ENCODE results near the gene MRM2. TPM values are rescaled to one million over a fixed set of nuclear protein-coding genes. Genes with fewer than 3 reads are reported as not detected.

The MRM2 gene
- total RNA-seq, 2 experiments from 2014 or later: 3.6 to 3.7 TPM

- DNase-seq (peak in 1 of 14 experiments; percentile 30), ATAC-seq (ENCODE audit: poor library complexity) (no peak)
- H3K4me1 ChIP-seq (ENCODE audit: insufficient read depth, low read length): peaks cover 7% of the 10 kb centered on the region
- H3K27me3 ChIP-seq (ENCODE audit: control insufficient read depth in 1 of 2, insufficient read depth in 2 of 2, low read length in 2 of 2): no peaks in the 10 kb centered on the region
- H3K4me3 ChIP-seq (ENCODE audit: low read length): no peak overlapping the region
- intact Hi-C loops (cut with DNase I, micrococcal nuclease): no loop called here
- POLR2A ChIA-PET: no interaction called here
- no peak overlapping the region for H3K27ac Mint-ChIP-seq
- H3K27ac ChIP-seq (ENCODE audit: low read depth in 1 of 2, low read length in 2 of 2): no peak overlapping the region
- no peak for TF ChIP-seq CTCF (IDR thresholded peaks at IDR 0.05)
- H3K27me3 Mint-ChIP-seq: no peaks in the 10 kb centered on the region
- no peaks in the 10 kb centered on the region for H3K4me1 Mint-ChIP-seq (ENCODE audit: low read depth)
- CTCF ChIA-PET: no interaction called here
- no peaks in the 10 kb centered on the region for H3K9me3 Mint-ChIP-seq
- H3K36me3 Mint-ChIP-seq (ENCODE audit: low read depth): peaks cover 71% of the 10 kb centered on the region
- H3K36me3 ChIP-seq (ENCODE audit: insufficient read depth, low read length): peaks cover 59% of the 10 kb centered on the region
- no peaks in the 10 kb centered on the region for H3K9me3 ChIP-seq (ENCODE audit: control insufficient read depth in 1 of 2, insufficient read depth in 1 of 2, low read length in 2 of 2)
- H3K4me3 Mint-ChIP-seq: no peak overlapping the region
These were observed 27.4 kb downstream of the MRM2 start for GRCh38 chr7:2214636-2215035.

- Mint-ChIP-seq H3K36me3 (ENCODE audit: low read depth) (peaks cover 71% of the 10 kb centered on the region), H3K9me3 (no peaks in the 10 kb centered on the region), H3K4me1 (ENCODE audit: low read depth) (no peaks in the 10 kb centered on the region), H3K27ac (no peak overlapping the region), H3K27me3 (no peaks in the 10 kb centered on the region), H3K4me3 (no peak overlapping the region)
- Histone ChIP-seq H3K36me3 (ENCODE audit: insufficient read depth, low read length) (peaks cover 56% of the 10 kb centered on the region), H3K27ac (ENCODE audit: low read depth in 1 of 2, low read length in 2 of 2) (no peak overlapping the region), H3K9me3 (ENCODE audit: control insufficient read depth in 1 of 2, insufficient read depth in 1 of 2, low read length in 2 of 2) (no peaks in the 10 kb centered on the region), H3K27me3 (ENCODE audit: control insufficient read depth in 1 of 2, insufficient read depth in 2 of 2, low read length in 2 of 2) (no peaks in the 10 kb centered on the region), H3K4me3 (ENCODE audit: low read length) (no peak overlapping the region), H3K4me1 (ENCODE audit: insufficient read depth, low read length) (peaks cover 7% of the 10 kb centered on the region)
- ATAC-seq (ENCODE audit: poor library complexity) (no peak), DNase-seq (no peak)
- ChIA-PET POLR2A (no interaction called here), CTCF (no interaction called here)
- TF ChIP-seq CTCF (IDR thresholded peaks at IDR 0.05): no peak
- intact Hi-C loops (cut with DNase I, micrococcal nuclease): no loop called here
These were observed 28.3 kb downstream of the MRM2 start for GRCh38 chr7:2213551-2214215.

GRCh38 chr7:2212906-2213305, 29.1 kb downstream of the MRM2 start:
- Mint-ChIP-seq H3K27me3 (no peaks in the 10 kb centered on the region), H3K27ac (no peak overlapping the region), H3K9me3 (no peaks in the 10 kb centered on the region), H3K4me3 (no peak overlapping the region), H3K36me3 (ENCODE audit: low read depth) (peaks cover 71% of the 10 kb centered on the region), H3K4me1 (ENCODE audit: low read depth) (no peaks in the 10 kb centered on the region)
- Histone ChIP-seq H3K4me1 (ENCODE audit: insufficient read depth, low read length) (peaks cover 7% of the 10 kb centered on the region), H3K27me3 (ENCODE audit: control insufficient read depth in 1 of 2, insufficient read depth in 2 of 2, low read length in 2 of 2) (no peaks in the 10 kb centered on the region), H3K27ac (ENCODE audit: low read depth in 1 of 2, low read length in 2 of 2) (no peak overlapping the region), H3K36me3 (ENCODE audit: insufficient read depth, low read length) (peaks cover 55% of the 10 kb centered on the region), H3K9me3 (ENCODE audit: control insufficient read depth in 1 of 2, insufficient read depth in 1 of 2, low read length in 2 of 2) (no peaks in the 10 kb centered on the region), H3K4me3 (ENCODE audit: low read length) (no peak overlapping the region)
- CTCF ChIA-PET: no interaction called here
- intact Hi-C loops (cut with DNase I, micrococcal nuclease): no loop called here
- ATAC-seq (ENCODE audit: poor library complexity) (no peak), DNase-seq (no peak)
- POLR2A ChIA-PET: no interaction called here
- no peak for TF ChIP-seq CTCF (IDR thresholded peaks at IDR 0.05)

Measured in CD4-positive, alpha-beta T cell (primary cell).